K562 (cell line): ENCODE data around the gene IL12B. TPM values are rescaled to one million over a fixed set of nuclear protein-coding genes. Genes with fewer than 3 reads are reported as not detected.

Experiments
- ATAC-seq: fragments of 200-7000 bp; cut with Tn5 transposase; 3 replicates; pipeline ENCODE4 v1.9.1; 2020; ENCODE audit warnings: moderate library complexity
- BruUV-seq: library from RNA; stranded (reverse); fragments of 400-500 nt; replicated peaks from 2 replicates; lab custom pipeline; 2021; lab: Mats Ljungman, UMichigan
- CTCF ChIA-PET: fragments of 300-600 bp; formaldehyde crosslinking; extraction: SDS; loops from one replicate; lab custom pipeline; 2021; ENCODE audit warnings: low intra/inter-chr PET ratio; lab: Yijun Ruan, JAX
- POLR2A ChIA-PET: fragments of 300-600, 350-650 bp; sonication (Branson Sonifier 250); formaldehyde crosslinking; extraction: SDS; loops from one replicate; lab custom pipeline; 2021; ENCODE audit warnings: antibody characterized with exemption, inconsistent platforms; lab: Yijun Ruan, JAX
- DNase-seq, 4 experiments: peaks; one replicate each; pipeline versions ENCODE4 v3.0.0 to v3.0.0-alpha.2; 2011 to 2018; ENCODE audit warnings: low spot score in 3 of 4, mixed read lengths in 3 of 4; ENCODE audit errors: extremely low read depth in 1 of 4
- FAIRE-seq: peaks from 2 replicates; lab custom pipeline; 2011; peaks lifted over from hg19 to GRCh38; lab: Jason Lieb, UNC
- H2AFZ ChIP-seq: 2 replicates; pipeline ENCODE4 v1.6.0; 2011; ENCODE audit warnings: low read depth, low read length, control low read depth, inconsistent platforms
- H3K27ac ChIP-seq: fragments of 200-600 bp; 3 replicates; pipeline ENCODE4 v1.8.0; 2011; ENCODE audit warnings: low read depth, mild to moderate bottlenecking, control low read depth, inconsistent platforms, low read length, moderate library complexity, mixed read lengths; ENCODE audit errors: extremely low read depth
- H3K27me3 ChIP-seq, 2 experiments: fragments of 300-600 bp in 1 of 2; 2 replicates in 1 of 2; 3 replicates in 1 of 2; pipeline versions ENCODE4 v1.6.0 to v1.8.0; 2011; ENCODE audit warnings: inconsistent platforms in 2 of 2, low read length in 2 of 2, mild to moderate bottlenecking in 1 of 2, mixed read lengths in 1 of 2, moderate library complexity in 1 of 2; ENCODE audit not compliant: control insufficient read depth in 2 of 2, insufficient read depth in 2 of 2
- H3K36me3 ChIP-seq: fragments of 300-600 bp; 3 replicates; pipeline ENCODE4 v1.8.0; 2011; ENCODE audit warnings: mild to moderate bottlenecking, low read length, inconsistent platforms; ENCODE audit not compliant: control insufficient read depth, insufficient read depth
- H3K4me1 ChIP-seq, 2 experiments: fragments of 200-600 bp in 1 of 2; replicated peaks in 1 of 2; 2 replicates in 1 of 2; 3 replicates in 1 of 2; pipeline versions ENCODE4 v1.5.1 to v1.8.0; 2011; ENCODE audit warnings: inconsistent platforms in 2 of 2, low read length in 2 of 2, mild to moderate bottlenecking in 1 of 2, mixed read lengths in 1 of 2, moderate library complexity in 1 of 2; ENCODE audit not compliant: control insufficient read depth in 2 of 2, insufficient read depth in 2 of 2
- H3K4me2 ChIP-seq: 2 replicates; pipeline ENCODE4 v1.6.1; 2011; ENCODE audit warnings: low read length, control low read depth, inconsistent platforms, mixed read lengths; ENCODE audit not compliant: insufficient read depth
- H3K4me3 ChIP-seq: fragments of 200-600 bp; sonication (generic), shearing (Covaris generic); 2 replicates; pipeline ENCODE4 v1.5.1; 2016; ENCODE audit warnings: control low read depth, inconsistent platforms
- H3K79me2 ChIP-seq: fragments of 200-600 bp; 3 replicates; pipeline ENCODE4 v1.8.0; 2011; ENCODE audit warnings: low read length, inconsistent platforms; ENCODE audit not compliant: control insufficient read depth, insufficient read depth
- H3K9ac ChIP-seq, 2 experiments: 2 replicates each; pipeline versions ENCODE4 v1.6.0 to v1.6.1; 2011; ENCODE audit warnings: low read depth in 2 of 2, low read length in 2 of 2, control low read depth in 1 of 2, inconsistent platforms in 1 of 2, mild to moderate bottlenecking in 1 of 2, mixed read lengths in 1 of 2; ENCODE audit not compliant: insufficient read depth in 1 of 2
- H3K9me1 ChIP-seq: one replicate; pipeline ENCODE4 v1.6.0; 2011; ENCODE audit warnings: inconsistent platforms, mild to moderate bottlenecking, low read length, moderate library complexity; ENCODE audit not compliant: control insufficient read depth, insufficient read depth
- H3K9me3 ChIP-seq: replicated peaks from 2 replicates; pipeline ENCODE4 v1.5.1; 2011; ENCODE audit warnings: low read depth, low read length, inconsistent platforms; ENCODE audit not compliant: control insufficient read depth, insufficient read depth
- H4K20me1 ChIP-seq: replicated peaks from 2 replicates; pipeline ENCODE4 v1.6.1; 2011; ENCODE audit warnings: low read length, inconsistent platforms, mixed read lengths; ENCODE audit not compliant: control insufficient read depth, insufficient read depth
- E2F3 ChIP-seq: fragments of 250-450 bp; sonication (Bioruptor Pico); IDR thresholded peaks from 2 replicates; pipeline ENCODE4 v1.4.0; 2020; ENCODE audit warnings: mild to moderate bottlenecking
- GABPA ChIP-seq: fragments of 200-800 bp; sonication (Bioruptor generic); conservative IDR thresholded peaks from 2 replicates; pipeline ENCODE4 v1.6.1; 2016; ENCODE audit warnings: low read depth, missing genetic modification characterization, missing compliant biosample characterization
- HDAC2 ChIP-seq: fragments of 450-650 bp; IDR thresholded peaks from 2 replicates; pipeline ENCODE4 v1.6.1; 2016; ENCODE audit warnings: mild to moderate bottlenecking
- JUN ChIP-seq, 2 experiments: sonication (generic) in 1 of 2; formaldehyde crosslinking in 1 of 2; IDR thresholded peaks; 2 replicates each; pipeline versions ENCODE4 v1.6.1 to v1.8.0; 2012 to 2022; ENCODE audit warnings: borderline replicate concordance in 2 of 2, mild to moderate bottlenecking in 2 of 2, improper control_type of control experiment in 1 of 2, low read depth in 1 of 2, low read length in 1 of 2, missing genetic modification reagents in 1 of 2
- NR2F6 ChIP-seq: fragments of 450-650 bp; formaldehyde crosslinking; IDR thresholded peaks from 2 replicates; pipeline ENCODE4 v1.4.0; 2020; ENCODE audit warnings: mild to moderate bottlenecking
- PHF8 ChIP-seq: fragments of 200-600 bp; sonication (generic); IDR thresholded peaks from 2 replicates; pipeline ENCODE4 v1.6.1; 2012; ENCODE audit warnings: mixed run types, mild to moderate bottlenecking, inconsistent platforms, low read length, moderate library complexity, borderline replicate concordance
- POLR3G ChIP-seq: IDR thresholded peaks from 2 replicates; pipeline ENCODE4 v1.6.1; 2011; ENCODE audit not compliant: insufficient read length, insufficient replicate concordance; ENCODE audit errors: extremely low read depth
- RBM34 ChIP-seq: fragments of 200-400 bp; formaldehyde crosslinking; IDR thresholded peaks from 2 replicates; pipeline ENCODE4 v1.6.1; 2018; ENCODE audit warnings: low read length, borderline replicate concordance; ENCODE audit not compliant: insufficient read depth
- TAF15 ChIP-seq: fragments of 200-400 bp; formaldehyde crosslinking; IDR thresholded peaks from 2 replicates; pipeline ENCODE4 v1.6.1; 2017; ENCODE audit warnings: mild to moderate bottlenecking, low read depth, low read length, moderate library complexity
- TCF7L2 ChIP-seq: fragments of 150-350 bp; IDR thresholded peaks from 2 replicates; pipeline ENCODE4 v1.6.1; 2016; ENCODE audit warnings: low read depth, mild to moderate bottlenecking, low read length, moderate library complexity
- TRIM28 ChIP-seq: fragments of 450-650 bp; IDR thresholded peaks from 2 replicates; pipeline ENCODE4 v1.6.1; 2017
- ZNF263 ChIP-seq: sonication (generic); formaldehyde crosslinking; IDR thresholded peaks from 2 replicates; pipeline ENCODE4 v1.8.0; 2022; ENCODE audit warnings: mild to moderate bottlenecking, missing genetic modification reagents, borderline replicate concordance
- ZNF277 ChIP-seq: fragments of 250-450 bp; sonication (Bioruptor Pico); IDR thresholded peaks from 2 replicates; pipeline ENCODE4 v1.8.0; 2022; ENCODE audit warnings: inconsistent platforms, mild to moderate bottlenecking, moderate library complexity, borderline replicate concordance
- ZNF668 ChIP-seq: fragments of 250-450 bp; sonication (Bioruptor Pico); IDR thresholded peaks from 2 replicates; pipeline ENCODE4 v1.8.0; 2022; ENCODE audit warnings: mild to moderate bottlenecking, inconsistent platforms
- ZNF740 ChIP-seq, 3 experiments: fragments of 200-800 bp in 1 of 3; sonication (Bioruptor generic) in 1 of 3; sonication (generic) in 1 of 3; formaldehyde crosslinking in 1 of 3; IDR thresholded peaks; 2 replicates each; pipeline versions ENCODE4 v1.6.1 to v1.8.0; 2016 to 2022; ENCODE audit warnings: mild to moderate bottlenecking in 2 of 3, missing compliant biosample characterization in 2 of 3, missing genetic modification characterization in 2 of 3, missing genetic modification reagents in 1 of 3
- ZNF75A ChIP-seq: fragments of 450-650 bp; formaldehyde crosslinking; IDR thresholded peaks from 2 replicates; pipeline ENCODE4 v1.4.0; 2020; ENCODE audit warnings: mild to moderate bottlenecking
- ZSCAN32 ChIP-seq: fragments of 450-650 bp; formaldehyde crosslinking; IDR thresholded peaks from 2 replicates; pipeline ENCODE4 v1.4.0; 2020; ENCODE audit warnings: mild to moderate bottlenecking, moderate library complexity
- WGBS: fragments of 100-300 bp; shearing (Covaris generic); methylation state at CpG from one replicate; pipeline ENCODE4 v1.1.6; 2016; ENCODE audit warnings: low coverage, mixed read lengths; ENCODE audit not compliant: insufficient coverage; ENCODE audit errors: missing lambda C conversion rate; 5-methylcytosine and 5-hydroxymethylcytosine counted together
- in situ Hi-C: fragments of 300-500 bp; cut with MboI; formaldehyde crosslinking; loops from 4 replicates; pipeline ENCODE4 v1.15.0; 2018; ENCODE audit warnings: inconsistent platforms, mixed read lengths
- intact Hi-C: fragments of 100-400 bp; cut with micrococcal nuclease; formaldehyde crosslinking; loops from 2 replicates; pipeline ENCODE4 v1.14.2; 2022
- polyA plus RNA-seq, 8 experiments: library from polyadenylated mRNA; depleted of rRNA in 4 of 8; stranded (reverse) in 5 of 8; unstranded in 3 of 8; fragments of >200 nt; fragmentation: Nextera tagmentation in 2 of 8; fragmentation: Illumina TruSeq in 1 of 8; extraction: Ambion mirVana in 2 of 8; extraction: Trizol in 1 of 8; gene quantifications; 2 replicates each; pipeline versions ENCODE4 v1.2.1 to v1.2.3, GENCODE V29; 2011 to 2014; ENCODE audit warnings: inconsistent platforms in 1 of 8, missing spikeins in 1 of 8
- total RNA-seq, 7 experiments: library from RNA; depleted of rRNA in 6 of 7; stranded (reverse); fragments of >200 nt in 6 of 7; fragmentation: Illumina TruSeq in 2 of 7; extraction: Trizol in 2 of 7; gene quantifications; 2 replicates each; pipeline versions ENCODE4 v1.2.1 to v1.2.3, GENCODE V29; 2011 to 2021; ENCODE audit warnings: low replicate concordance in 1 of 7
- TF ChIP-seq, protein P1 (sequence below): fragments of 250-450 bp; sonication (Bioruptor Pico); IDR thresholded peaks from 2 replicates; pipeline ENCODE4 v1.8.0; 2021; ENCODE audit warnings: mild to moderate bottlenecking, moderate library complexity
- TF ChIP-seq, protein P2 (sequence below): fragments of 450-650 bp; formaldehyde crosslinking; IDR thresholded peaks from 2 replicates; pipeline ENCODE4 v1.4.0; 2020; ENCODE audit warnings: mild to moderate bottlenecking

The IL12B gene
- total and polyA plus RNA-seq, 9 of the 15 experiments (the other 6 are each of a cell fraction or from before 2014, with no cell fraction given), result not detected

GRCh38 chr5:159324986-159325385 lies 5.3 kb downstream of the IL12B start:
- BruUV-seq, result no TSS peak
- no peak for ATAC-seq
- FAIRE-seq, result no peak
- H3K9me1 ChIP-seq, result no peaks in the 10 kb centered on the region
- H4K20me1 ChIP-seq, result no peaks in the 10 kb centered on the region
- DNase-seq, result no peak
- peaks cover 12% of the 10 kb centered on the region in 2 experiments for H3K27me3 ChIP-seq
- H3K4me2 ChIP-seq, result no peak overlapping the region
- in situ Hi-C loops, result loop anchor here (25.0 kb wide), 1 partner anchor 613 kb away; no protein-coding TSS in a partner anchor
- H3K4me3 ChIP-seq, result no peak overlapping the region
- no peaks in the 10 kb centered on the region for H3K4me1 ChIP-seq
- H3K36me3 ChIP-seq, result no peaks in the 10 kb centered on the region
- ChIA-PET POLR2A (interaction anchor here (0.7 to 1.3 kb wide), 2 partner anchors 86 to 554 kb away, joined by 3 read pairs; no protein-coding TSS in a partner anchor), CTCF (no interaction called here)
- no peak overlapping the region for H3K9ac ChIP-seq
- intact Hi-C loops, result no loop called here
- no peaks in the 10 kb centered on the region for H3K9me3 ChIP-seq
- 7% methylated on average over 4 of the region's 4 CpGs for WGBS
- no peaks in the 10 kb centered on the region for H3K79me2 ChIP-seq
- no peak overlapping the region for H3K27ac ChIP-seq
- no peak overlapping the region for H2AFZ ChIP-seq
- TF ChIP-seq JUN (IDR thresholded peaks at IDR 0.05; ENCODE audit: borderline replicate concordance, low read depth, low read length) (no peak), JUN (CRISPR knock-in tag; IDR thresholded peaks at IDR 0.05; ENCODE audit: borderline replicate concordance) (no peak), ZSCAN32 (no peak), GABPA (tag) (no peak), ZNF668 (no peak), RBM34 (no peak), ZNF740 (CRISPR knock-in tag; IDR thresholded peaks at IDR 0.05) (no peak), ZNF740 (tag; IDR thresholded peaks at IDR 0.05) (no peak), NR2F6 (no peak), E2F3 (CRISPR knock-in tag) (no peak), ZNF263 (no peak), TRIM28 (no peak), HDAC2 (no peak), TAF15 (no peak), PHF8 (no peak), POLR3G (no peak), TCF7L2 (no peak), ZNF75A (CRISPR knock-in tag) (no peak), ZNF277 (no peak)
- TF ChIP-seq, protein P1, sequence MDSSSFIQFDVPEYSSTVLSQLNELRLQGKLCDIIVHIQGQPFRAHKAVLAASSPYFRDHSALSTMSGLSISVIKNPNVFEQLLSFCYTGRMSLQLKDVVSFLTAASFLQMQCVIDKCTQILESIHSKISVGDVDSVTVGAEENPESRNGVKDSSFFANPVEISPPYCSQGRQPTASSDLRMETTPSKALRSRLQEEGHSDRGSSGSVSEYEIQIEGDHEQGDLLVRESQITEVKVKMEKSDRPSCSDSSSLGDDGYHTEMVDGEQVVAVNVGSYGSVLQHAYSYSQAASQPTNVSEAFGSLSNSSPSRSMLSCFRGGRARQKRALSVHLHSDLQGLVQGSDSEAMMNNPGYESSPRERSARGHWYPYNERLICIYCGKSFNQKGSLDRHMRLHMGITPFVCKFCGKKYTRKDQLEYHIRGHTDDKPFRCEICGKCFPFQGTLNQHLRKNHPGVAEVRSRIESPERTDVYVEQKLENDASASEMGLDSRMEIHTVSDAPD (CRISPR knock-in tag), result no peak
- TF ChIP-seq, protein P2, sequence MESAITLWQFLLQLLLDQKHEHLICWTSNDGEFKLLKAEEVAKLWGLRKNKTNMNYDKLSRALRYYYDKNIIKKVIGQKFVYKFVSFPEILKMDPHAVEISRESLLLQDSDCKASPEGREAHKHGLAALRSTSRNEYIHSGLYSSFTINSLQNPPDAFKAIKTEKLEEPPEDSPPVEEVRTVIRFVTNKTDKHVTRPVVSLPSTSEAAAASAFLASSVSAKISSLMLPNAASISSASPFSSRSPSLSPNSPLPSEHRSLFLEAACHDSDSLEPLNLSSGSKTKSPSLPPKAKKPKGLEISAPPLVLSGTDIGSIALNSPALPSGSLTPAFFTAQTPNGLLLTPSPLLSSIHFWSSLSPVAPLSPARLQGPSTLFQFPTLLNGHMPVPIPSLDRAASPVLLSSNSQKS (CRISPR knock-in tag), result no peak
